Calu3 (cell line): ENCODE data around the gene BCAR1. TPM values are rescaled to one million over a fixed set of nuclear protein-coding genes. Genes with fewer than 3 reads are reported as not detected.

ENCODE experiments used
- BruUV-seq: library from RNA; stranded (reverse); fragments of 400-500 nt; replicated peaks from 2 replicates; lab custom pipeline; 2021; lab: Mats Ljungman, UMichigan
- CTCF ChIA-PET: fragments of 300-600 bp; sonication (Branson Sonifier 250); formaldehyde crosslinking; loops from one replicate; lab custom pipeline; 2022; ENCODE audit warnings: antibody characterized with exemption; lab: Charles Lee
- DNase-seq: peaks from one replicate; pipeline ENCODE4 v3.0.0; 2022
- H3K27ac Mint-ChIP-seq: one replicate; pipeline ENCODE4 v1.8.0; 2022; ENCODE audit warnings: mixed read lengths; ENCODE audit not compliant: unreplicated experiment
- H3K27me3 Mint-ChIP-seq: one replicate; pipeline ENCODE4 v1.8.0; 2022; ENCODE audit warnings: mixed read lengths; ENCODE audit not compliant: unreplicated experiment
- H3K36me3 Mint-ChIP-seq: one replicate; pipeline ENCODE4 v1.8.0; 2022; ENCODE audit warnings: mild to moderate bottlenecking, moderate library complexity, mixed read lengths; ENCODE audit not compliant: insufficient read depth, unreplicated experiment
- H3K4me1 Mint-ChIP-seq: one replicate; pipeline ENCODE4 v1.8.0; 2022; ENCODE audit warnings: mild to moderate bottlenecking, low read depth, mixed read lengths; ENCODE audit not compliant: unreplicated experiment
- H3K4me3 Mint-ChIP-seq: one replicate; pipeline ENCODE4 v1.8.0; 2022; ENCODE audit warnings: mild to moderate bottlenecking, low read depth, moderate library complexity, mixed read lengths; ENCODE audit not compliant: unreplicated experiment
- H3K9me3 Mint-ChIP-seq: one replicate; pipeline ENCODE4 v1.8.0; 2022; ENCODE audit warnings: low read depth, mixed read lengths; ENCODE audit not compliant: unreplicated experiment
- CTCF ChIP-seq: fragments of 200-600 bp; IDR thresholded peaks from one replicate; pipeline ENCODE4 v1.8.0; 2022; ENCODE audit warnings: antibody characterized with exemption; ENCODE audit not compliant: unreplicated experiment
- intact Hi-C: fragments of 100-400 bp; cut with micrococcal nuclease; formaldehyde crosslinking; loops from one replicate; pipeline ENCODE4 v1.10.0; 2022; ENCODE audit not compliant: unreplicated experiment
- total RNA-seq: library from RNA; stranded (reverse); gene quantifications from 2 replicates; pipeline ENCODE4 v1.2.3, GENCODE V29; 2022

Gene BCAR1
- total RNA-seq, 1 experiment from 2014 or later: 153 TPM

GRCh38 chr16:75238132-75238852 is 13.1 kb downstream of the BCAR1 start:
- intact Hi-C loops: no loop called here
- no TSS peak for BruUV-seq
- H3K36me3 Mint-ChIP-seq: peaks cover 85% of the 10 kb centered on the region
- no peak for DNase-seq
- peaks cover 50% of the 10 kb centered on the region for H3K4me1 Mint-ChIP-seq
- no peak overlapping the region for H3K4me3 Mint-ChIP-seq
- CTCF ChIA-PET: interaction anchor here (1.3 kb wide), 1 partner anchor 147 kb away, joined by 3 read pairs; no protein-coding TSS in a partner anchor
- no peaks in the 10 kb centered on the region for H3K9me3 Mint-ChIP-seq
- no peak for TF ChIP-seq CTCF
- H3K27ac Mint-ChIP-seq: peak overlapping the region; percentile 44
- H3K27me3 Mint-ChIP-seq: no peaks in the 10 kb centered on the region

- H3K27me3 Mint-ChIP-seq: no peaks in the 10 kb centered on the region
- CTCF ChIA-PET: no interaction called here
- no peak overlapping the region for H3K4me3 Mint-ChIP-seq
- intact Hi-C loops: no loop called here
- H3K27ac Mint-ChIP-seq: peak overlapping the region; percentile 36
- DNase-seq: no peak
- no peak for TF ChIP-seq CTCF
- peaks cover 43% of the 10 kb centered on the region for H3K4me1 Mint-ChIP-seq
- no peaks in the 10 kb centered on the region for H3K9me3 Mint-ChIP-seq
- no TSS peak for BruUV-seq
- H3K36me3 Mint-ChIP-seq: peaks cover 85% of the 10 kb centered on the region
Measured at GRCh38 chr16:75237398-75238131, 13.9 kb downstream of the BCAR1 start.

GRCh38 chr16:75236736-75237397 is 14.6 kb downstream of the BCAR1 start:
- DNase-seq: no peak
- no peaks in the 10 kb centered on the region for H3K9me3 Mint-ChIP-seq
- peaks cover 85% of the 10 kb centered on the region for H3K36me3 Mint-ChIP-seq
- H3K27ac Mint-ChIP-seq: peak overlapping the region; percentile 36
- H3K4me1 Mint-ChIP-seq: peaks cover 41% of the 10 kb centered on the region
- no peak for TF ChIP-seq CTCF
- intact Hi-C loops: no loop called here
- no TSS peak for BruUV-seq
- H3K27me3 Mint-ChIP-seq: no peaks in the 10 kb centered on the region
- no peak overlapping the region for H3K4me3 Mint-ChIP-seq
- CTCF ChIA-PET: interaction anchor here (0.9 to 1.0 kb wide), 2 partner anchors 8 to 78 kb away, joined by 3 to 4 read pairs; no protein-coding TSS in a partner anchor

GRCh38 chr16:75236232-75236631 is 15.2 kb downstream of the BCAR1 start:
- Mint-ChIP-seq H3K4me3 (no peak overlapping the region), H3K9me3 (no peaks in the 10 kb centered on the region), H3K4me1 (peaks cover 40% of the 10 kb centered on the region), H3K36me3 (peaks cover 83% of the 10 kb centered on the region), H3K27ac (peak overlapping the region; percentile 34), H3K27me3 (no peaks in the 10 kb centered on the region)
- no peak for TF ChIP-seq CTCF
- intact Hi-C loops: no loop called here
- no TSS peak for BruUV-seq
- DNase-seq: no peak
- CTCF ChIA-PET: interaction anchor here (0.9 to 1.0 kb wide), 2 partner anchors 9 to 77 kb away, joined by 3 to 4 read pairs; no protein-coding TSS in a partner anchor
